ENCODE results near the gene PVALEF. TPM values are rescaled to one million over a fixed set of nuclear protein-coding genes. Genes with fewer than 3 reads are reported as not detected.
A peak's percentile ranks its signal among the peaks of the same experiment; 100 is the strongest.

PVALEF gene
- total and polyA plus RNA-seq, 2 of the 8 experiments (the other 6 are each of a cell fraction or from before 2014, with no cell fraction given) = 0.03 TPM; not detected in 1

GRCh38 chr17:81130385-81131361 lies 34.6 kb upstream of the PVALEF start:
- POLR2A ChIA-PET (ENCODE audit: partially characterized antibody) = interaction anchor here (1.3 to 1.7 kb wide), 2 partner anchors 9 kb away, joined by 3 to 4 read pairs; no protein-coding TSS in a partner anchor
- no peak for FAIRE-seq
- CTCF ChIA-PET (ENCODE audit: partially characterized antibody) = interaction anchor here (0.7 to 1.8 kb wide), 24 partner anchors 9 to 107 kb away, joined by 3 to 8 read pairs (median 3); no protein-coding TSS in a partner anchor

More at GRCh38 chr17:81130385-81131361, 34.6 kb upstream of the PVALEF start:
- H2AK5ac ChIP-seq (ENCODE audit: low read depth, low read length) = no peak overlapping the region
- no peaks in the 10 kb centered on the region for H3K79me2 ChIP-seq (ENCODE audit: control insufficient read depth in 1 of 2, insufficient read depth in 2 of 2, low read length in 2 of 2)
- no peaks in the 10 kb centered on the region for H3K27me3 ChIP-seq (replicated peaks in 1 of 4; ENCODE audit: control insufficient read depth in 3 of 4, extremely low read depth in 1 of 4, insufficient read depth in 3 of 4, low read length in 3 of 4)
- peaks cover 0 to 11% (median 6%) of the 10 kb centered on the region in 4 experiments; a peak in 3 of 7 replicates for H3K4me1 ChIP-seq (replicated peaks in 1 of 4; ENCODE audit: control insufficient read depth in 3 of 4, insufficient read depth in 4 of 4, low read length in 3 of 4)
- no peaks in the 10 kb centered on the region for H3K23me2 ChIP-seq (ENCODE audit: low read depth, low read length)
- H3K23ac ChIP-seq (ENCODE audit: insufficient read length) = no peak overlapping the region
- H3K4me2 ChIP-seq (ENCODE audit: insufficient read depth in 1 of 2, low read depth in 2 of 2, low read length in 2 of 2) = no peak overlapping the region; a peak in 1 of 4 replicates
- no peak overlapping the region for H2BK15ac ChIP-seq (ENCODE audit: low read length)
- no peak overlapping the region for H3K27ac ChIP-seq (ENCODE audit: low read depth, low read length)
- H3K14ac ChIP-seq (ENCODE audit: insufficient read length) = no peak overlapping the region
- peak overlapping the region; percentile 51 for H4K8ac ChIP-seq (ENCODE audit: extremely low read depth, insufficient read depth, low read length)
- H2BK20ac ChIP-seq (ENCODE audit: low read length) = no peak overlapping the region
- no peaks in the 10 kb centered on the region for H3K79me1 ChIP-seq (ENCODE audit: low read depth, low read length)
- H3K18ac ChIP-seq (ENCODE audit: extremely low read depth, low read length) = no peak overlapping the region
- no peak overlapping the region for H3K9ac ChIP-seq (replicated peaks in 1 of 4; ENCODE audit: extremely low read depth in 1 of 4, low read depth in 3 of 4, low read length in 3 of 4)
- no peak overlapping the region for H3K56ac ChIP-seq (replicated peaks; ENCODE audit: insufficient read length, low read depth, low read length)
- H3K36me3 ChIP-seq (ENCODE audit: control insufficient read depth in 2 of 4, insufficient read depth in 4 of 4, low read length in 3 of 4) = no peaks in the 10 kb centered on the region
- no peak overlapping the region for H3K4ac ChIP-seq (replicated peaks; ENCODE audit: insufficient read length, low read depth, low read length)
- TF ChIP-seq BRCA1 (IDR thresholded peaks at IDR 0.05; ENCODE audit: low read depth, low read length) (no peak), KDM5A (IDR thresholded peaks at IDR 0.05; ENCODE audit: low read length) (no peak), SP2 (IDR thresholded peaks at IDR 0.05; ENCODE audit: low read length) (no peak), YY1 (IDR thresholded peaks at IDR 0.05; ENCODE audit: low read depth, low read length) (no peak)
- no peak overlapping the region for H4K91ac ChIP-seq (replicated peaks; ENCODE audit: insufficient read length, low read length)
- H2BK5ac ChIP-seq (ENCODE audit: low read depth, low read length) = no peak overlapping the region
- no peak for DNase-seq (ENCODE audit: low read depth in 1 of 2, low spot score in 2 of 2)
- WGBS, 2 experiments (ENCODE audit: extremely low coverage in 1 of 2, insufficient coverage in 1 of 2, insufficient read length in 1 of 2, insufficient replicate concordance in 2 of 2, low coverage in 1 of 2, low lambda C conversion rate in 2 of 2, missing lambda C conversion rate in 1 of 2) = 91% methylated on average over 27 of the region's 41 CpGs; no CpG with 5 or more reads in 1 of the 2 experiments
- H2AFZ ChIP-seq (ENCODE audit: low read length) = no peak overlapping the region
- H4K20me1 ChIP-seq (replicated peaks in 1 of 2; ENCODE audit: control insufficient read depth in 1 of 2, insufficient read depth in 2 of 2, low read length in 2 of 2) = peaks cover 0 to 2% of the 10 kb centered on the region in 2 experiments
- H2BK120ac ChIP-seq (replicated peaks; ENCODE audit: low read depth, low read length) = no peak overlapping the region
- no peak overlapping the region for H2BK12ac ChIP-seq (ENCODE audit: low read depth, low read length)
- no peaks in the 10 kb centered on the region for H3K9me3 ChIP-seq (ENCODE audit: insufficient read depth in 2 of 2, low read depth in 1 of 2, low read length in 1 of 2)
- H4K5ac ChIP-seq (ENCODE audit: insufficient read length, low read depth, low read length) = no peak overlapping the region
- no peak overlapping the region for H3K4me3 ChIP-seq (ENCODE audit: extremely low read depth in 1 of 4, insufficient read depth in 2 of 4, low read depth in 3 of 4, low read length in 4 of 4)
